ENCODE measurements around the gene PCYOX1L.

GRCh38 chr5:149319174-149319573 lies 38.7 kb upstream of the PCYOX1L start:
- no peak for TF ChIP-seq CTCF (IDR thresholded peaks at IDR 0.05; ENCODE audit: low read length)
- no peak for TF ChIP-seq EZH2 (IDR thresholded peaks at IDR 0.05; ENCODE audit: borderline replicate concordance, low read length)

All from OCI-LY1 (cell line).